WTC11 (cell line): Measurements from ENCODE around the gene RAB25.

Experiments used
- CBFB ChIP-seq: sonication (generic); formaldehyde crosslinking; IDR thresholded peaks from 2 replicates; pipeline ENCODE4 v1.8.1; 2022; ENCODE audit warnings: mild to moderate bottlenecking, low read depth, missing genetic modification reagents
- GABPB1 ChIP-seq: sonication (generic); formaldehyde crosslinking; IDR thresholded peaks from 2 replicates; pipeline ENCODE4 v1.8.1; 2023; ENCODE audit warnings: mild to moderate bottlenecking, missing genetic modification reagents
- GRHL2 ChIP-seq: fragments of 250-450 bp; sonication (Bioruptor Pico); IDR thresholded peaks from 2 replicates; pipeline ENCODE4 v1.8.0; 2022; ENCODE audit warnings: mild to moderate bottlenecking, moderate library complexity; ENCODE audit not compliant: insufficient replicate concordance, severe bottlenecking
- KAT7 ChIP-seq: sonication (generic); formaldehyde crosslinking; IDR thresholded peaks from 2 replicates; pipeline ENCODE4 v1.8.1; 2023; ENCODE audit warnings: missing genetic modification reagents, mild to moderate bottlenecking, borderline replicate concordance
- RELA ChIP-seq: sonication (generic); formaldehyde crosslinking; IDR thresholded peaks from 2 replicates; pipeline ENCODE4 v1.8.1; 2022; ENCODE audit warnings: missing genetic modification reagents, mild to moderate bottlenecking, borderline replicate concordance
- SMAD3 ChIP-seq: sonication (generic); formaldehyde crosslinking; IDR thresholded peaks from 2 replicates; pipeline ENCODE4 v1.8.0; 2022; ENCODE audit warnings: missing genetic modification reagents, mild to moderate bottlenecking, borderline replicate concordance
- TF ChIP-seq, protein P1 (sequence below): sonication (generic); formaldehyde crosslinking; conservative IDR thresholded peaks from 2 replicates; pipeline ENCODE4 v1.8.1; 2022; ENCODE audit warnings: mild to moderate bottlenecking, missing genetic modification reagents
- TF ChIP-seq, protein P2 (sequence below): sonication (generic); formaldehyde crosslinking; IDR thresholded peaks from 2 replicates; pipeline ENCODE4 v1.8.1; 2022; ENCODE audit warnings: missing genetic modification reagents, borderline replicate concordance
- TF ChIP-seq, protein P3 (sequence below): fragments of 200-600 bp; IDR thresholded peaks from 2 replicates; pipeline ENCODE4 v1.8.0; 2022; ENCODE audit warnings: antibody characterized with exemption

DNA sequence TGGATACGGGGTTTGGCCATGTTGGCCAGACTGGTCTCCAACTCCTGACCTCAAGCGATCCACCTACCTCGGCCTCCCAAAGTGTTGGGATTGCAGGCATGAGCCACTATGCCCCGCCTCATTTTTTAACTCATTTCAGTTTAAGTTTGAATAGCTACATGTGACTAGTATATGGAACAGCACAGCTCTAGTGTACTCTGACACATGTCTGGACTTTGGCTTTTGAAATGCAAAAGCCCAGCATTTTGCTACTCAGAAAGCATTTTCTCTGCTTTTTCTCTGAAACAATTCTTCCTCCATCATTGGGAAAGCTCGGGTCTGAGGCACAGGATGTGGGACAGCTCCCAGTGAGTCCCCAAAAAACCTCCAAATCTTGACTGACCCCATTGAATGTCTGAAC, 36.2 kb upstream of the RAB25 start:
- TF ChIP-seq, protein P1, sequence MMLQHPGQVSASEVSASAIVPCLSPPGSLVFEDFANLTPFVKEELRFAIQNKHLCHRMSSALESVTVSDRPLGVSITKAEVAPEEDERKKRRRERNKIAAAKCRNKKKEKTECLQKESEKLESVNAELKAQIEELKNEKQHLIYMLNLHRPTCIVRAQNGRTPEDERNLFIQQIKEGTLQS (CRISPR knock-in tag): no peak
- TF ChIP-seq KAT7 (CRISPR knock-in tag) (no peak), RELA (no peak), SMAD3 (CRISPR knock-in tag) (no peak), GABPB1 (CRISPR knock-in tag) (no peak), CBFB (no peak), GRHL2 (CRISPR knock-in tag) (no peak)
- TF ChIP-seq, protein P2, sequence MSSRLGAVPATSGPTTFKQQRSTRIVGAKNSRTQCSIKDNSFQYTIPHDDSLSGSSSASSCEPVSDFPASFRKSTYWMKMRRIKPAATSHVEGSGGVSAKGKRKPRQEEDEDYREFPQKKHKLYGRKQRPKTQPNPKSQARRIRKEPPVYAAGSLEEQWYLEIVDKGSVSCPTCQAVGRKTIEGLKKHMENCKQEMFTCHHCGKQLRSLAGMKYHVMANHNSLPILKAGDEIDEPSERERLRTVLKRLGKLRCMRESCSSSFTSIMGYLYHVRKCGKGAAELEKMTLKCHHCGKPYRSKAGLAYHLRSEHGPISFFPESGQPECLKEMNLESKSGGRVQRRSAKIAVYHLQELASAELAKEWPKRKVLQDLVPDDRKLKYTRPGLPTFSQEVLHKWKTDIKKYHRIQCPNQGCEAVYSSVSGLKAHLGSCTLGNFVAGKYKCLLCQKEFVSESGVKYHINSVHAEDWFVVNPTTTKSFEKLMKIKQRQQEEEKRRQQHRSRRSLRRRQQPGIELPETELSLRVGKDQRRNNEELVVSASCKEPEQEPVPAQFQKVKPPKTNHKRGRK: no peak
- TF ChIP-seq, protein P3, sequence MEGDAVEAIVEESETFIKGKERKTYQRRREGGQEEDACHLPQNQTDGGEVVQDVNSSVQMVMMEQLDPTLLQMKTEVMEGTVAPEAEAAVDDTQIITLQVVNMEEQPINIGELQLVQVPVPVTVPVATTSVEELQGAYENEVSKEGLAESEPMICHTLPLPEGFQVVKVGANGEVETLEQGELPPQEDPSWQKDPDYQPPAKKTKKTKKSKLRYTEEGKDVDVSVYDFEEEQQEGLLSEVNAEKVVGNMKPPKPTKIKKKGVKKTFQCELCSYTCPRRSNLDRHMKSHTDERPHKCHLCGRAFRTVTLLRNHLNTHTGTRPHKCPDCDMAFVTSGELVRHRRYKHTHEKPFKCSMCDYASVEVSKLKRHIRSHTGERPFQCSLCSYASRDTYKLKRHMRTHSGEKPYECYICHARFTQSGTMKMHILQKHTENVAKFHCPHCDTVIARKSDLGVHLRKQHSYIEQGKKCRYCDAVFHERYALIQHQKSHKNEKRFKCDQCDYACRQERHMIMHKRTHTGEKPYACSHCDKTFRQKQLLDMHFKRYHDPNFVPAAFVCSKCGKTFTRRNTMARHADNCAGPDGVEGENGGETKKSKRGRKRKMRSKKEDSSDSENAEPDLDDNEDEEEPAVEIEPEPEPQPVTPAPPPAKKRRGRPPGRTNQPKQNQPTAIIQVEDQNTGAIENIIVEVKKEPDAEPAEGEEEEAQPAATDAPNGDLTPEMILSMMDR: no peak
